Psoas muscle (tissue), 8 donors: Measurements from ENCODE around the gene ADARB1. TPM values are rescaled to one million over a fixed set of nuclear protein-coding genes. Genes with fewer than 3 reads are reported as not detected.

Experiments
- ATAC-seq, 4 donors: fragments of 200-7000 bp; cut with Tn5 transposase; one replicate each; pipeline ENCODE4 v1.9.1; 2020; ENCODE audit warnings: moderate library complexity in 3 of 4, mild to moderate bottlenecking in 2 of 4
- DNase-seq, 2 donors: peaks; one replicate each; pipeline ENCODE4 v3.0.0-alpha.2; 2020
- H3K27ac ChIP-seq: fragments of 200-600 bp; one replicate; pipeline ENCODE4 v1.8.0; 2022
- H3K27me3 ChIP-seq, 3 donors: fragments of 200-600 bp in 1 of 3; one replicate each; pipeline versions ENCODE4 v1.6.1 to v1.8.0; 2013 to 2022; ENCODE audit warnings: low read length in 2 of 3, mild to moderate bottlenecking in 2 of 3, moderate library complexity in 1 of 3; ENCODE audit not compliant: insufficient read depth in 3 of 3
- H3K36me3 ChIP-seq, 2 donors: fragments of 200-600 bp in 1 of 2; one replicate each; pipeline versions ENCODE4 v1.6.1 to v1.8.0; 2013 to 2022; ENCODE audit warnings: low read depth in 1 of 2, mild to moderate bottlenecking in 1 of 2, moderate library complexity in 1 of 2; ENCODE audit not compliant: insufficient read depth in 1 of 2
- H3K4me1 ChIP-seq: fragments of 200-600 bp; one replicate; pipeline ENCODE4 v1.8.0; 2022
- H3K4me3 ChIP-seq: fragments of 200-600 bp; one replicate; pipeline ENCODE4 v1.8.0; 2022; ENCODE audit warnings: mild to moderate bottlenecking
- H3K9me3 ChIP-seq: fragments of 200-600 bp; one replicate; pipeline ENCODE4 v1.8.0; 2022
- CTCF ChIP-seq: fragments of 200-600 bp; IDR thresholded peaks from one replicate; pipeline ENCODE4 v1.8.0; 2022; ENCODE audit warnings: antibody characterized with exemption
- WGBS, 3 donors: extraction: QIAGEN DNeasy Blood & Tissue Kit; methylation state at CpG; one replicate each; pipeline versions ENCODE4 v1.1.6 to v1.1.7; 2013; 5-methylcytosine and 5-hydroxymethylcytosine counted together
- intact Hi-C, 2 donors: fragments of 100-400 bp; cut with DNase I; formaldehyde crosslinking; loops; one replicate each; pipeline versions ENCODE4 v1.11.0 to v1.14.2; 2022
- polyA plus RNA-seq, 3 donors: library from polyadenylated mRNA; stranded (reverse); fragments of 200-250 nt; gene quantifications; one replicate each; pipeline ENCODE4 v1.2.3, GENCODE V29; 2013
- total RNA-seq, 4 donors: library from RNA; stranded (reverse); fragmentation: NEBNext Ultra II Directional in 2 of 4; extraction: Animal tissue kit (Norgen Biotek cat#: 25700) in 2 of 4; gene quantifications; one replicate each; pipeline versions ENCODE4 v1.2.1 to v1.2.4, GENCODE V29; 2021 to 2023
- donor health status: healthy with polysubstance abuse.
- donor health status: DM: no; HTN: no; CAD: no; lungs with moderate emphysema.
- donor health status: Bipolar disorder and iron deficiency.
- donor health status: healthy.
- donor health status: DM: yes; HTN: yes; CAD: no.
- donor health status: DM: no; HTN: no; CAD: no.
- donor health status: DM: no; HTN: no; CAD: no.
- donor health status: DM: yes; HTN: yes; CAD: no.

ADARB1 gene
- total and polyA plus RNA-seq, 7 donors = 3.8 to 22.7 (median 6.9) TPM

DNA sequence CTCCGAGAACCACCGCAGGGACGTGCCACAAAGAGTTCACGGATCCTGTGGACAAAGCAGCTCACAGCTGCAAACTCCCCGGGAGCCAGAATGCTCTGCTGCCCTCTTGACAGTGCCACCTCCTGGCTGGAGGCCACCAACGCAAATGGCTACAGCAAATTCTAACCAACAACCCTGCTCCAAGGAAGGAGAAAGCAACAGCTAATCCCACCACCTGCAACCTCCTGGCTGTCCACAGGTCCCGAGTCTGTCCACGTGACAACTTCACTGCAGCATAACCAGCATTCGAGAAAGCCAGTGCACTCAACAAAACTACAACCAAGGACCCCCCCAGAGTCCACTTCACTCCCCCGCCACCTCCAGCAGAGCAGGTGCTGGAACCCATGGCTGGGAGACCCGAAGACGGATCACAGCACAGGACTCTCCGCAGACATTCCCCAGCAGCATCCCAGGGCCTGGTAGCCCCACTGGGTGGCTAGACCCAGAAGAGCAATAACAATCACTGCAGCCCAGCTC is 196.0 kb downstream of the ADARB1 start:
- no peaks in the 10 kb centered on the region for H3K9me3 ChIP-seq
- 96 to 98% (median 97%) methylated on average over 13 of the region's 13 CpGs for WGBS, 3 donors
- no peaks in the 10 kb centered on the region for H3K4me1 ChIP-seq
- H3K27me3 ChIP-seq = no peaks in the 10 kb centered on the region
- H3K4me3 ChIP-seq = no peak overlapping the region
- intact Hi-C loops = no loop called here
- H3K27ac ChIP-seq = no peak overlapping the region
- TF ChIP-seq CTCF = no peak
- DNase-seq = no peak
- H3K36me3 ChIP-seq = peaks cover 0 to 81% of the 10 kb centered on the region in 2 donors
- ATAC-seq = no peak

Other genes with a start within 250 kb of the ADARB1 start
- 10 to 100 TPM; 49.6 to 72.1 (median 66.5) TPM for gene PTTG1IP, start 200.9 kb upstream of the ADARB1 start, total RNA-seq
- gene PTTG1IP, start 200.9 kb upstream of the ADARB1 start, polyA plus RNA-seq = 100 to 1,000 TPM in 1 of 3 donors, 10 to 100 TPM in 2; 57.1 to 108 (median 69.3) TPM
- 10 to 100 TPM in 3 of 4 donors, 1 to 10 TPM in 1; 8.3 to 11.7 (median 11.0) TPM for gene ITGB2, start 153.7 kb upstream of the ADARB1 start, total RNA-seq
- 1 to 10 TPM; 2.5 to 4.6 (median 2.7) TPM for gene ITGB2, start 153.7 kb upstream of the ADARB1 start, polyA plus RNA-seq
- gene SLX9, start 134.6 kb upstream of the ADARB1 start, total RNA-seq = 10 to 100 TPM; 26.3 to 58.0 (median 32.5) TPM
- gene SLX9, start 134.6 kb upstream of the ADARB1 start, polyA plus RNA-seq = 10 to 100 TPM; 20.2 to 69.2 (median 26.7) TPM
- 10 to 100 TPM in 2 of 4 donors, 1 to 10 TPM in 2; 5.6 to 13.9 (median 9.4) TPM for gene POFUT2, start 213.3 kb downstream of the ADARB1 start, total RNA-seq
- 10 to 100 TPM in 2 of 3 donors, 1 to 10 TPM in 1; 8.3 to 13.1 (median 10.8) TPM for gene POFUT2, start 213.3 kb downstream of the ADARB1 start, polyA plus RNA-seq